Measurements from ENCODE around the gene BBX. TPM values are rescaled to one million over a fixed set of nuclear protein-coding genes. Genes with fewer than 3 reads are reported as not detected.

Gene BBX
- total RNA-seq, 5 donors from 2014 or later (not counting 1 experiment from before 2014, with no cell fraction given): 67.7 to 89.8 (median 82.0) TPM

DNA sequence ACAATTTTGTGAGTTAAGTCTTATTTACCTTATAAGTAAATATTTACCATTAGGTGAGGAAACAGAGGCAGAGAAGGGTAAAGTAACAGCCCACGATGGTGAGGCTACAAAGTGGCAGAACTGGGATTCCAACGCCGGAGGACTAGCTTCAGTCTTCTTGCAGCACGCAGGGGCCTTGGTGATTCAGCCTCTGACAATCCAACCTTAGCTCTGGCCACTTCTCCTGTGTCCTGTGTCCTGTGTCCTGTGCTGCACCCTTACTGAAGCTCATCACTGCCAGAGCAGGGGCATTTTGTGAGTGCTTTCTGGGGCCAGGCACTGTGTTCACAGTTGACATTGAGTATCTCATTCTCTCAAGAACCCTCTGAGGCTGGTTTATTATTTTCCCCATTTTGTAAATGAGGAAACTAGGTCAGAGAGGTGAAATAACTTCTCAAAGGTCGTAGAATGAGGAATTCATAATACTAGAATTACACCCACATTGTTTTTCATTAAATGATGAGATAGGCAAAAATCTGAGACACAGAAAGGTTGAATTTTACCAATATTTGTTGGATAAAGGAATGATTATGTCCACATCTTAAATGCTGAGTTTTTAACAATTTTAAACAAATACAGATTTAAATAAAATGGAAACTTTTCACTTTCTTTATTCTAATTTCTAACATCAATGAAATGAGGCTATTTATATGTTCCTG lies 215.9 kb downstream of the BBX start:
- Histone ChIP-seq H3K27ac (ENCODE audit: low read length) (no peak overlapping the region), H3K36me3 (ENCODE audit: control insufficient read depth in 2 of 2, extremely low read depth in 1 of 2, insufficient read depth in 1 of 2, low read length in 1 of 2) (peaks cover 4 to 6% of the 10 kb centered on the region in 2 donors), H3K27me3 (replicated peaks in 1 of 2; ENCODE audit: control insufficient read depth in 2 of 2, extremely low read depth in 1 of 2, insufficient read depth in 2 of 2, low read length in 1 of 2) (no peaks in the 10 kb centered on the region), H3K4me3 (ENCODE audit: control insufficient read depth in 1 of 2, extremely low read depth in 1 of 2, low read length in 1 of 2) (no peak overlapping the region), H3K4me1 (ENCODE audit: control insufficient read depth in 1 of 2, extremely low read depth in 1 of 2, insufficient read depth in 2 of 2, low read length in 2 of 2) (no peaks in the 10 kb centered on the region), H3K9me3 (no peaks in the 10 kb centered on the region)
- H3K27me3 Mint-ChIP-seq: no peaks in the 10 kb centered on the region
- H3K4me3 Mint-ChIP-seq: no peak overlapping the region
- ChIA-PET POLR2A (no interaction called here), CTCF (interaction anchor here (0.6 to 7.3 kb wide), 6 partner anchors 9 to 503 kb away, joined by 3 to 95 read pairs (median 6); no protein-coding TSS in a partner anchor)
- no peaks in the 10 kb centered on the region for H3K9me3 Mint-ChIP-seq
- H3K27ac Mint-ChIP-seq: no peak overlapping the region
- peaks cover 3 to 10% (median 3%) of the 10 kb centered on the region in 3 donors for H3K4me1 Mint-ChIP-seq
- DNase-seq (no peak), ATAC-seq (replicated peaks in 1 of 4) (no peak)
- 100% methylated on average over 4 of the region's 5 CpGs for WGBS (ENCODE audit: insufficient coverage)
- H3K36me3 Mint-ChIP-seq: peaks cover 19% of the 10 kb centered on the region

DNA sequence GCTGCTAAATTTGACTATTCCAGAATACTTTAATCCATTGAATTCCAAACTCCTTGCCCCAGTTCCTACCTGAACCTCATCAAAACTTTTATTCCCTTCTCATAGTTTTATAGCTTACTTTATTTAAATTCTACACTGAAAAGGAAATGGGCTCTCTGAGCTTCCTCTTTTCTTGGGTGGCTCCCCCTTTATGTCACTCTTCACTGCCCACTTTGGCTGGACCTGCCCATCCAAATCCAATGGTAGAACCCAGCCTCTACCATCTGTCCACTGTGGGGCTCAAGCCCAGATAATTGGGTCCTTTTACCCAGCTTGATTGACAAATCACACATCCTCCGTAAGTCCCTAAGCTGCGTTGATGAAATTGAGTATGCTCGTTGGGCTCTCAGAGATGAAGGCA lies 216.5 kb downstream of the BBX start:
- peaks cover 3 to 10% (median 3%) of the 10 kb centered on the region in 3 donors for H3K4me1 Mint-ChIP-seq
- H3K27ac ChIP-seq (ENCODE audit: low read length): no peak overlapping the region

DNA sequence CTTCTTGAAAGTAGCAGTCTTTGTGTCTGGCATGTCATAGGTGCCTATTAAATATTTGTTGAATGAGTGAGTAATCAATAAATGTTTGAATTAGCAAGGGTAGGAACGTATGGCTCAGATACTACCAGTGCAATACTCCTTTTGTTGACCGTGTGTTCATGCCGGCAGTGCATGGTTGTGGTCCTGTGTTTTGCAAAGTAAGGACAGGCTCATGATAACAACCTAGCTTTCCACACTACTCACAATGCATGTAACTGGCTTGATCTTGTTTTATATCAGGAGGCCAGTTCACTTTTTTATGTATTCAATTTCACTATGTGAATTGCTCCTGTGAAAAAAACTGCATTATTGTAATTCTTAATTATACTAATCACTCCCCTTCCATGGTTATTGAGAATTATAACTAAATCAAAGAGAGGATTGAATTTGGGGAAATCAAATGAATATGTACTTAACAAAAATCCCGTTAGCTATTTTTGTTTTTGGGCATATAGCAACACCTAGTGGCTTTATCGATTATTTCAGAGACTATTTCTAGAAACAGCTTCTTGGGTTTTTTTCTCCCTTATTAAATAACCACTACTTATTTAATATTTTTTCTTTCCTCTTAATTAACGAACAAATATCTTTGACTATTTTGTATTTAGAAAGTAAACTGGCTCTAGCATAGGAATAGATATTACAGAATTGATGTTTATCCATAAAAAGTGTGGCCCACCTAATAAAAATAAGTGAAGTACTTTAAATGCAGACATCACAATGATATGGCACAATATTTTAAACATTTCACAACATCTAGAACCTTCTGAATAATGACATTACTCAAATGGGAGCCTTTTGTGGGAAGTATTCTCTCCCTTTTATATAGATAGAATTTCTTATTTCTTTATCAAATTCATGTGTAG lies 218.5 kb downstream of the BBX start:
- WGBS (ENCODE audit: insufficient coverage): no CpG with 5 or more reads among the region's 6 CpGs
- Histone ChIP-seq H3K4me3 (ENCODE audit: control insufficient read depth in 1 of 2, extremely low read depth in 1 of 2, low read length in 1 of 2) (no peak overlapping the region), H3K9me3 (no peaks in the 10 kb centered on the region), H3K36me3 (ENCODE audit: control insufficient read depth in 2 of 2, extremely low read depth in 1 of 2, insufficient read depth in 1 of 2, low read length in 1 of 2) (peaks cover 4 to 16% of the 10 kb centered on the region in 2 donors), H3K27ac (ENCODE audit: low read length) (no peak overlapping the region), H3K4me1 (ENCODE audit: control insufficient read depth in 1 of 2, extremely low read depth in 1 of 2, insufficient read depth in 2 of 2, low read length in 2 of 2) (no peaks in the 10 kb centered on the region), H3K27me3 (replicated peaks in 1 of 2; ENCODE audit: control insufficient read depth in 2 of 2, extremely low read depth in 1 of 2, insufficient read depth in 2 of 2, low read length in 1 of 2) (no peaks in the 10 kb centered on the region)
- Mint-ChIP-seq H3K4me3 (no peak overlapping the region), H3K4me1 (peaks cover 3 to 6% (median 3%) of the 10 kb centered on the region in 3 donors), H3K27ac (no peak overlapping the region), H3K36me3 (peaks cover 28% of the 10 kb centered on the region), H3K27me3 (no peaks in the 10 kb centered on the region), H3K9me3 (no peaks in the 10 kb centered on the region)
- DNase-seq (peak in 1 of 35 experiments; percentile 40), ATAC-seq (replicated peaks in 1 of 4) (no peak)
- ChIA-PET CTCF (interaction anchor here (0.5 to 7.3 kb wide), 25 partner anchors 9 to 737 kb away, joined by 3 to 95 read pairs (median 4); no protein-coding TSS in a partner anchor), POLR2A (interaction anchor here in 1 of 2 donors (0.9 kb wide), 1 partner anchor 141 kb away, joined by 3 read pairs; no protein-coding TSS in a partner anchor)

More for the DNA sequence above, 216.5 kb downstream of the BBX start:
- ChIA-PET POLR2A (interaction anchor here in 1 of 2 donors (0.8 kb wide), 1 partner anchor 79 kb away, joined by 8 read pairs; no protein-coding TSS in a partner anchor), CTCF (interaction anchor here (0.6 to 7.3 kb wide), 11 partner anchors 10 to 504 kb away, joined by 3 to 95 read pairs (median 6); no protein-coding TSS in a partner anchor)
- H3K9me3 Mint-ChIP-seq: no peaks in the 10 kb centered on the region
- peaks cover 20% of the 10 kb centered on the region for H3K36me3 Mint-ChIP-seq
- H3K9me3 ChIP-seq: no peaks in the 10 kb centered on the region
- H3K36me3 ChIP-seq (ENCODE audit: control insufficient read depth in 2 of 2, extremely low read depth in 1 of 2, insufficient read depth in 1 of 2, low read length in 1 of 2): peaks cover 4 to 6% of the 10 kb centered on the region in 2 donors
- ATAC-seq (replicated peaks in 1 of 4) (no peak), DNase-seq (no peak)
- H3K4me3 Mint-ChIP-seq: no peak overlapping the region
- 63% methylated on average over 3 of the region's 3 CpGs for WGBS (ENCODE audit: insufficient coverage)
- no peak overlapping the region for H3K4me3 ChIP-seq (ENCODE audit: control insufficient read depth in 1 of 2, extremely low read depth in 1 of 2, low read length in 1 of 2)
- H3K27me3 Mint-ChIP-seq: no peaks in the 10 kb centered on the region
- H3K27me3 ChIP-seq (replicated peaks in 1 of 2; ENCODE audit: control insufficient read depth in 2 of 2, extremely low read depth in 1 of 2, insufficient read depth in 2 of 2, low read length in 1 of 2): no peaks in the 10 kb centered on the region
- H3K4me1 ChIP-seq (ENCODE audit: control insufficient read depth in 1 of 2, extremely low read depth in 1 of 2, insufficient read depth in 2 of 2, low read length in 2 of 2): no peaks in the 10 kb centered on the region
- H3K27ac Mint-ChIP-seq: no peak overlapping the region

DNA sequence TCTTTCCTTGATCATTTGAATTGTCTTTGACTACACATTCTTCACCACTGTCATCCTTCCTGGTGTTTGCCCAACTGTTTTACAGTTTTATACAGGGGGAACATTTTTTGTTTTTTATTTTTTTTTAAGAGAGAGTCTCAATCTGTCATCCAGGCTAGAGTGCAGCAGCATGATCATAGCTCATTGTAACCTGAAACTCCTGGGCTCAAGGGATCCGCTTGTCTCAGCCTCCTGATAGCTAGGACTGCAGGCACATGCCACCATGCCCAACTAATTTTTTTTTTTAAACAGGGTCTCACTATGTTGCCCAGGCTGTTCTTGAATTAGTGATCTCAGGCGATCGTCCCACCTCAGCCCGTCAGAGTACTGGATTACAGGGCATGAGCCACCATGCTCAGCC lies 222.6 kb downstream of the BBX start:
- CTCF ChIA-PET: interaction anchor here (1.1 to 7.3 kb wide), 2 partner anchors 36 to 68 kb away, joined by 3 to 95 read pairs; no protein-coding TSS in a partner anchor

DNA sequence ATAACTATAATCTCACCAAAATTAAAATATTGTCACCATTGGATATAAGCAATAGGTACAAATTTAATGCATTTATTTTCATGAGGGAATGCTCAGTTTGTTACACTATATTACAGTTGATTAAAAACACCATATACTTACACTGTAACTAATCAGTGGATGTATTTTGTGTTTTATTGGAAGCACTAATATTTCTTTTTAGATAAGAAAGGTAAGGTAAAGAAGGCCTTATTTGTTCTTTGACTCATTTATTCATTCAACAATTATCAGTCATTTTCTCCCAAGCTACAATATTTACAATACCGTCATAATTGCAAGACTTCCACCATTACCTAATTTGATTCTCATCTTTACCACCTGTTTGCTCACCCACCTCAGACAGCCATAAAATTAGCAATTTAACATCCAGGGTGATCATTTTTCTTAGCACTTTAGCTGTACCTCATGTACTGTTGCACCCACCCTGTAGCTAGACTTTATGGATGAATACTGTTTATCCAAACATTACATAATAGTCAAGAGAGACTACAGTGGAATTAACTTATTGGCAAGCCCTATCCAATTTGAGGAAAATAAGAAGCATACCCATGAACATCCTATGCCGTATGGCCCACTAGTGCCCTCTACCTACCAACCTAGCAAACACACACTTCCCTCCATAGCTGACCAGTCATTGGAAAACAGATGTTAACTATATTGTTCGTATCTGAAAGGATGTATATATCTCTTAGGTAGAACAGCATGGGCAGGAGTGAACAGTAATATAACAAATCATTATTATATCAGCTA lies 229.6 kb downstream of the BBX start:
- CTCF ChIA-PET: interaction anchor here (0.7 to 2.2 kb wide), 3 partner anchors 76 to 179 kb away, joined by 3 to 5 read pairs (median 3); no protein-coding TSS in a partner anchor

More for the DNA sequence above, 222.6 kb downstream of the BBX start:
- Histone ChIP-seq H3K4me3 (ENCODE audit: control insufficient read depth in 1 of 2, extremely low read depth in 1 of 2, low read length in 1 of 2) (no peak overlapping the region), H3K36me3 (ENCODE audit: control insufficient read depth in 2 of 2, extremely low read depth in 1 of 2, insufficient read depth in 1 of 2, low read length in 1 of 2) (peaks cover 0 to 28% of the 10 kb centered on the region in 2 donors), H3K9me3 (no peaks in the 10 kb centered on the region), H3K27me3 (replicated peaks in 1 of 2; ENCODE audit: control insufficient read depth in 2 of 2, extremely low read depth in 1 of 2, insufficient read depth in 2 of 2, low read length in 1 of 2) (no peaks in the 10 kb centered on the region), H3K27ac (ENCODE audit: low read length) (no peak overlapping the region), H3K4me1 (ENCODE audit: control insufficient read depth in 1 of 2, extremely low read depth in 1 of 2, insufficient read depth in 2 of 2, low read length in 2 of 2) (no peaks in the 10 kb centered on the region)
- Mint-ChIP-seq H3K9me3 (no peaks in the 10 kb centered on the region), H3K27me3 (no peaks in the 10 kb centered on the region), H3K4me1 (peaks cover 0 to under 1% (median under 1%) of the 10 kb centered on the region in 3 donors), H3K4me3 (no peak overlapping the region), H3K27ac (no peak overlapping the region), H3K36me3 (peaks cover 21% of the 10 kb centered on the region)
- DNase-seq (no peak), ATAC-seq (replicated peaks in 1 of 4) (no peak)
- POLR2A ChIA-PET: no interaction called here
- 92% methylated on average over 1 of the region's 4 CpGs for WGBS (ENCODE audit: insufficient coverage)

More for the DNA sequence above, 229.6 kb downstream of the BBX start:
- Histone ChIP-seq H3K27me3 (replicated peaks in 1 of 2; ENCODE audit: control insufficient read depth in 2 of 2, extremely low read depth in 1 of 2, insufficient read depth in 2 of 2, low read length in 1 of 2) (no peaks in the 10 kb centered on the region), H3K4me1 (ENCODE audit: control insufficient read depth in 1 of 2, extremely low read depth in 1 of 2, insufficient read depth in 2 of 2, low read length in 2 of 2) (no peaks in the 10 kb centered on the region), H3K36me3 (ENCODE audit: control insufficient read depth in 2 of 2, extremely low read depth in 1 of 2, insufficient read depth in 1 of 2, low read length in 1 of 2) (peaks cover 6 to 27% of the 10 kb centered on the region in 2 donors), H3K27ac (ENCODE audit: low read length) (no peak overlapping the region), H3K9me3 (no peaks in the 10 kb centered on the region), H3K4me3 (ENCODE audit: control insufficient read depth in 1 of 2, extremely low read depth in 1 of 2, low read length in 1 of 2) (no peak overlapping the region)
- Mint-ChIP-seq H3K36me3 (peaks cover 42% of the 10 kb centered on the region), H3K4me1 (no peaks in the 10 kb centered on the region), H3K4me3 (no peak overlapping the region), H3K27ac (no peak overlapping the region), H3K9me3 (no peaks in the 10 kb centered on the region), H3K27me3 (no peaks in the 10 kb centered on the region)
- POLR2A ChIA-PET: no interaction called here
- WGBS (ENCODE audit: insufficient coverage): 100% methylated on average over 1 of the region's 3 CpGs
- no peak for ATAC-seq (replicated peaks in 1 of 4)
- DNase-seq: peak in 1 of 35 experiments; percentile 11

Measured in T-cell (primary cell).